Urothelium cell line (cell line): ENCODE data around the gene TMEM179.

Source experiments
- DNase-seq: peaks from one replicate; pipeline ENCODE4 v3.0.0; 2011; ENCODE audit warnings: low spot score, mixed read lengths
- FAIRE-seq: peaks from 2 replicates; lab custom pipeline; 2011; peaks lifted over from hg19 to GRCh38; lab: Jason Lieb, UNC

TMEM179 gene

DNA sequence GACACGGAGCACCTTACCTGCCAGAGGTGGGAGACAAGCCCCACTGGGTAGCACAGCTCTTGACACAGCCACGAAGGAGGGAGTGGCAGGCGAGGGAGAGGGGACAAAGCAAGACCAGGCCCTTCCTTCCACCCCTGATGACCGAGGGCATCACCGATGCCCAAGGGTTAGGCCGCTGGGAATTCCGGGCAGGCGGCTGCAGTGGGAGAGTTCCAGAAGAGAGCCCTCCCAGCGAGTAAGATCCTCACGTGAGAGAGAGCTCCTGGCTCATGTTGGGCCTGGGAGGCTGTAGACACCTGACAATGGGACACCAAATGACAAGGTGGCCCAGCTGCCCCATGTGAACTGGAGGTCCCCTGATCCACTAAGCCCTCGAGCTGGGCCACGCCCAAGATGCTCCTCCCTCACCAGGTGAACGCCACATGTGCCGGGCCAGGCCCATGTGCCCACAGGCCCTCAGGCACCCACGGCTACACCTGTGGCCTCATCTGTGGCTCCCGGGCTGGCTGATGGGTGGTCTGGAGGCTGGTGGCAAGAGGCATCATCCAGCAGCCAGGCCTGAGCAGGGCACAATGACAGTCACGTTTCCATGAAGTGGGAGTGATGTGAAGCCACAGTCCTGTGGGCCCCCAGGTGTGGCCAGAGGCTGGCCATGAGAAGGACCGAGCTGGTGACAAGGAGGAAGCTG lies 57.1 kb downstream of the TMEM179 start:
- DNase-seq (no peak), FAIRE-seq (no peak)

DNA sequence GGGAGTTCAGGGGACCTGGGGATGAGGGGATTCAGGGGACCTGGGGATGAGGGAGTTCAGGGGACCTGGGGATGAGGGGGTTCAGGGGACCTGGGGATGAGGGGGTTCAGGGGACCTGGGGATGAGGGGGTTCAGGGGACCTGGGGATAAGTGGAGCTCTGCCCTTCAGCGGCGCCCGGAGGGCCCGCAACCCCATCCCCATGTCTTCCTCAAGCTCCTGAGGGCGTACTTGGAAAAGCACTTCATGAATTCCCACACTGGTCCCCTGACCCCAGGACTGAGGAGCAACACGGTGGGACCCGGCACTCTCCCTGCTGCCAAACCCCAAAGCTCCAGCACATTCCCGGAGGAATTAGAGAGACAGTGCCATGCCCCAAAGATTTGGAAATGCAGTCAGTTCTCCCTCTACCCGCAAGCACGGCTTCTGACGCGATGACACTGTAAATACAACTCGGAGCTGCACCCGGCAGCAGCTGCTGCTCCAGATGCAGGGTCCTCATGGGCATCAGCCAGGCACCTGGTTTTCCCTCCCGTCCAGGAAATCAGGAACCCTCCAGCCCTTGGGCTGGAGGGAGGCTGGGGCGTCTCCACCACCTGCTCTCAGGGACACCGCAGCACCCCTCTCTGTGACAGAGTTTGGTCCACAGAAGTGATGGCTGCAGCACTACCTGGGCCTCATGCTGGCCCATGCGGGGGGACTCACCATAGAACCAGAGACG lies 57.8 kb downstream of the TMEM179 start:
- DNase-seq = no peak
- no peak for FAIRE-seq

- FAIRE-seq (no peak), DNase-seq (peak; percentile 40)
These were observed 58.5 kb downstream of the TMEM179 start for GRCh38 chr14:104545942-104546501.

DNA sequence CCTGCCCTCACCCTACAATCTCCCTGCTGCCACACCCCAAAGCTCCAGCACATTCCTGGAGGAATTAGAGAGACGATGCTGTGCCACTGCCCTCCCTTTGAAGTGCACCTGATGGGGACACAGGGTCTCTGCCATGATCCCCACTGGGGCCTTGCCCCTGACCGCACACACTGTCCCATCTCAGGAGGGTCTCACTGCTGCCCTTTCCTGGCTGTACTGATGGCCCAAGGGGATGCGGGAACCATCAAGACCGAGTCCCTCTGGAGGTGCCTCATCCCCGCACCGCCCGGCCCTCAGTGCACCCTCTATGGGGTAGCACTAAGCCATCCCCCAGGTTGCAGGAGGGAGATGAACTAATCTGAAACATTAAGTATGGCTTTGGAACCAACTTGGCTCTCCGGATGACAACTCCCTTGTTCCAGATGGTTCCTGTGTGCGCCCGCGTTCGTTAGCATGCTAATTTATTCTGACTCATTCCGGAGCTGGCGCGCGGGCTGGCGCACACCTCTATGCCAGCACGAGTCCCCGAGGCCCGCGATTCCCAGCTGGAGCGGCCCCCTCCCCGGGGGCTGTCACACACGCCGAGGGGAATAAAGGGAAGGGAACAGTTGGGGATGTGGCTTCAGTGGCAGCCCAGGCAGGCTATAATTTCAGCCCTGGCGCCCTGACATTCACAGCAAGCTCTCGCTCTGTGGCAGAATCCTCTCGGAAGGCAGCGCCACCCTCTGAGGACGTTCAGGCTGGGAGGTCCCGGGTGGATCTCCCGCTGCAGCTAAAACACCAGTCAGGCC lies 59.2 kb downstream of the TMEM179 start:
- no peak for FAIRE-seq
- DNase-seq = no peak

GRCh38 chr14:104544362-104544961 lies 60.1 kb downstream of the TMEM179 start:
- FAIRE-seq (no peak), DNase-seq (no peak)

- no peak for DNase-seq
- no peak for FAIRE-seq
These were observed 61.4 kb downstream of the TMEM179 start for GRCh38 chr14:104542871-104543830.

DNA sequence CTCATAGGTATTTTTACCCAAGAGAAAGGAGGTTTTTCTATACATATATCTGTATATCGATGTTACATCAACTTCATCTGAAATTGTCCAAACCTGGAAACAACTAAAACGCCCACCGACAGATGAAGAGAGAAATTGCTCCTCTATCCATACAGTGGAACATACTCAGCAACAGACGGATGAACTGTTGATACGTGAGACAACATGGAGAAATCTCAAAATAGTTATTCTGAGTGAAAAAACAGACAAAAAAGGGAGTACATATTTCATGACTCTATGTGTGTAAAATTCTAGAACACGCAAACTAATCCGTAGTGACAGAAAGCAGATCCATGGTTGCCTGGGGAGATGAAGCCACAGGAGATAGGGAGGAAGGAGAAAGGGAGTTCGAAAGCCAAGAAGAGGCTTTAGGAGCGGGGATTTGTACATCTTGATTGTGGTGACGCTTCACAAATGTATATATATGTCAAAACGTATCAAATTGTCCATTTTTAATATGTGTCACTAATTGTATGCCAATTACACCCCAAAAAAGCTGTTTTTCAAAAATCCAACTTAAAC lies 62.6 kb downstream of the TMEM179 start:
- FAIRE-seq (no peak), DNase-seq (no peak)
